HG02642 (cell line): ENCODE data around the gene BTK.

Experiments used
- ATAC-seq: cut with Tn5 transposase; IDR thresholded peaks from one replicate; pipeline ENCODE4 v1.9.1; 2021; ENCODE audit warnings: mild to moderate bottlenecking; ENCODE audit not compliant: unreplicated experiment, poor library complexity

Gene BTK

DNA sequence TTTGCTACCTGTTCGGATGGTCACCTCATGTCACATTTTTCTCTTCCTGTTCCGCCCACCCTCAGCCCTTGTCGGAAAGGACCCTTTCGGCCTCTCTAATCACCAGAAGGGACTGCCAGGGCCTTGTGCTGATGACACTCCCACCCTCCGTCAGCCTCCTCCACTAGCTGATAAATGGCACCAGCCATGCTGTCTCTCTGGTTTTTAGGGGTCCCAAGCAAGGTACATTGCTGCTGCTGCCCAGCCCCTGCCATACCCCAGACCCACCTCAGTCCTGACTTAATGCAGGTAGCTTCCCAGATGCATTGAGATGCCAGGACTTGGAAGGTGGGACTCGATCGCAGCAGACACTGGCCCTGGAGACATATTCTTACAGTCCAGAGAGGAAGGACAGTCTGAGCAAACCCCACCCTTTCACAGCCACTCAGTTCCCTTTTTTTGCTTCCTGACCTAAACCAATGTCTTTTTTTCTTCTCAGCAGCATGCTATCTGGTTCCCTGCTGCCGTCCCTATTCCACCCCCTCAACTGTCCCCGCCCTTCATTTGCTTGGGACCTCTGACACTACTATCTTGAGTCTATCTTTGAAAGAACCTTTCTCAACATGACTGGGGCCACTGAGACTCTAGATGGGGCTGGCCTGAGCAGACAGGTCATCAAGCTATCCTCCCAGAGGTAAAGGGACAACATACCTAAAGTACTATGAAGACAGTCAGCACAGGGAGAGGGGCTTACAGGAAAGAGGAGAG lies at the start of gene BTK:
Gene BTK (minus strand): TSS at position 397 of the 747 bp plus-strand sequence. CDS start 10,907 bp downstream, outside the sequence.
- ATAC-seq = peak; percentile 65

GRCh38 chrX:101430457-101431078 lies 44.6 kb upstream of the BTK start:
- ATAC-seq = peak; percentile 85

DNA sequence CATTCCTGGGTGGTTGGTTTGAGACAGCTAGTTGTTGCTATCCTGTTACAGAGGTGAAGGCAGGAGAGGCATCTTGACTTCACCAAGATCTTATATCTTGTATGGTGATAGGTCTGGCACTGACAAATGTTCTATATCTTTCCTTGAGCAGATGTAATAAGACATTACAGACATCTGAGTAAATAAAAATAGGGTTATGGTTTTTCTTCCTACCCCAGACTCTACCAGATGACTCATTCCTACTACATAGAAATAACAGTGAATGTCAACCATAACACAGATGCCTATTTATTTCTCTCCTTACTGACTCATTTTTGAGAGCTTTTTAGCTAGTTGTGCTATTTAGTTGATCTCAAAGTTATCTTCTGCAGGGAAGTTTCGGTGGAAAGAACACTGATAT lies 43.9 kb upstream of the BTK start:
- peak; percentile 39 for ATAC-seq

GRCh38 chrX:101427954-101428353 lies 42.0 kb upstream of the BTK start:
- no peak for ATAC-seq

GRCh38 chrX:101419489-101419888 lies 33.5 kb upstream of the BTK start:
- no peak for ATAC-seq

DNA sequence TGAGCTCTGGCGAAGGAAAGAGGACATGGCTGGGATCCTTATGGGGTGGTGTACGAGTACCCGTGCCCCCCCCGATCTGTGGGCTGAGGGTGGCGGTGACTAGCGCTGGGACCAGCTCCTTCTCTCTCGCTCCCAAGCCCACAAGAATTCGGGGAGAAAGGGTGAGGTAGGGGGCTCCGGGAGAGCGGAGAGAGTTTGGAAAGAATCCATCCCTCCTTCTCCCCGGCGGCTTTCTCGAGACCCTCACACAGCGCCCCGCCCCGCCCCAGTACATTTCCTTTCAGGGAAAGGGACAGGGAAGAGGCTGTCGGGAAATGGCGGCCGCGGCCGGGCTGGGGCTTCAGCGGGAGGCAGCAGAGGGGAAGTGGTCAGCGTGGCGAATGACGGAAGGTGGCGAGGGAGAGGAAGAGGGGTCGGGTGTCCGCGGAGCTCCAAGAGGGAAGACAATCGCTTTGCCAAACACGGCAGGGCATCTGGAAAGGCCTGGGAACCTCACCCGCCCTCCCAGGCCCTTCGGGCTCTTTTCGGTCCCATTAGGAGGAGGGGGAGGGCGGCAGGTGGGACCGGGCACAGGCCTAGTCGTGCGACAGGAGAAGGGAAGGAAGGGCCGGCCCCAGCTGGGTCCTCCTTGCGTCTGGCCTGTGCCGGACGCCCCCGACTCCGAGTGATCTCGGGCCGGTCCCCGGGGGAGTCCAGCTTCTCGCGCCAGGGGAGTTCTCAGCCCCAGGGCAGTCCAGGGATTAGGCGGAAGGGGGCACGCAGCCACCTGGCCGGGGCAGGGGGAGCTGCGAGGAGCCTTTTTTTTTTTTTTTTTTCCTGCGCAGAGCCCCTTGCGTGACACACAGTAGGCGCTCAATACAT lies 32.2 kb upstream of the BTK start:
- ATAC-seq = peak; percentile 57

- no peak for ATAC-seq
Observed at GRCh38 chrX:101417190-101417589, 31.2 kb upstream of the BTK start.

- ATAC-seq = no peak
Observed at GRCh38 chrX:101416691-101417090, 30.7 kb upstream of the BTK start.

GRCh38 chrX:101415180-101416145 lies 29.5 kb upstream of the BTK start:
- ATAC-seq = peak; percentile 54

DNA sequence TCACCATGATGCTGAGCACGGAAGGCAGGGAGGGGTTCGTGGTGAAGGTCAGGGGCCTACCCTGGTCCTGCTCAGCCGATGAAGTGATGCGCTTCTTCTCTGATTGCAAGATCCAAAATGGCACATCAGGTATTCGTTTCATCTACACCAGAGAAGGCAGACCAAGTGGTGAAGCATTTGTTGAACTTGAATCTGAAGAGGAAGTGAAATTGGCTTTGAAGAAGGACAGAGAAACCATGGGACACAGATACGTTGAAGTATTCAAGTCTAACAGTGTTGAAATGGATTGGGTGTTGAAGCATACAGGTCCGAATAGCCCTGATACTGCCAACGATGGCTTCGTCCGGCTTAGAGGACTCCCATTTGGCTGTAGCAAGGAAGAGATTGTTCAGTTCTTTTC lies 26.0 kb upstream of the BTK start:
- no peak for ATAC-seq

DNA sequence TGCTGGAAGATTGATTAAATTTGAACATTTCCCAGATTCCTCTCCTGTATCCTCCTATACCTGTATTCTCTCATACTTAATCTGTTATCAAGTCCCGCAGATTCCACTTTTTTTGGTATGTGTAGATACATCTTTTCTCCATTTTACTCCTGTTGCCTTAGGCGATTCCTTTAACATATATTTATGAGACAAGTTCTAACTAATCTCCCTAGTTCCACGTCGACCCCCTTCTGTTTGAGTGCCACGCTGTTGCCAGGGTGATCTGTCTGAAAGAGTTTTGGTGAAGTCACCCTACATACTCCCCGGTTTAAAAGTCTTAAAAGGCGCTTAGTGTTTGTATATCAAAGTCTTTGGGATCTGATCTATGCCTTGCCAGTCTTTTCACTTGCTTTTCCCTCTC lies 24.5 kb upstream of the BTK start:
- no peak for ATAC-seq

DNA sequence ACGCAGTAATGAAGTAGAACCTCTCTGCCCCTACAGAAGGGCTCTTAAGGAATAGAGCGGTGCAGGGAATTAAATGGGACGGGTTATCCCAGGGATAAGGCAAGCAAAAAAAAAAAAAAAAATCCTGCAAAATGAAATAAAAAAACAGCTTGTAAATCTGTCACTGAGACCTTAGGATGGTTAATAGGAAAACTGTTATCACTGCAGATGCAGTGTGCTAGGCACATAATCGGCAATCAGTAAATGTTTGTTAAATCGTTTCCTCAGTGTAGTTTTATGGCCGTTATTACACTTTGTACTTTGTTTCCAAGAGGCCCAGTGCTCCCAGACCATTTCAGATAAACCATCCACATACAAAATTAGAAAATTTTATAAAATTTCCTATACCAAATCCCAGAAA lies 23.1 kb upstream of the BTK start:
- ATAC-seq = no peak

GRCh38 chrX:101408532-101408841 lies 22.5 kb upstream of the BTK start:
- no peak for ATAC-seq

DNA sequence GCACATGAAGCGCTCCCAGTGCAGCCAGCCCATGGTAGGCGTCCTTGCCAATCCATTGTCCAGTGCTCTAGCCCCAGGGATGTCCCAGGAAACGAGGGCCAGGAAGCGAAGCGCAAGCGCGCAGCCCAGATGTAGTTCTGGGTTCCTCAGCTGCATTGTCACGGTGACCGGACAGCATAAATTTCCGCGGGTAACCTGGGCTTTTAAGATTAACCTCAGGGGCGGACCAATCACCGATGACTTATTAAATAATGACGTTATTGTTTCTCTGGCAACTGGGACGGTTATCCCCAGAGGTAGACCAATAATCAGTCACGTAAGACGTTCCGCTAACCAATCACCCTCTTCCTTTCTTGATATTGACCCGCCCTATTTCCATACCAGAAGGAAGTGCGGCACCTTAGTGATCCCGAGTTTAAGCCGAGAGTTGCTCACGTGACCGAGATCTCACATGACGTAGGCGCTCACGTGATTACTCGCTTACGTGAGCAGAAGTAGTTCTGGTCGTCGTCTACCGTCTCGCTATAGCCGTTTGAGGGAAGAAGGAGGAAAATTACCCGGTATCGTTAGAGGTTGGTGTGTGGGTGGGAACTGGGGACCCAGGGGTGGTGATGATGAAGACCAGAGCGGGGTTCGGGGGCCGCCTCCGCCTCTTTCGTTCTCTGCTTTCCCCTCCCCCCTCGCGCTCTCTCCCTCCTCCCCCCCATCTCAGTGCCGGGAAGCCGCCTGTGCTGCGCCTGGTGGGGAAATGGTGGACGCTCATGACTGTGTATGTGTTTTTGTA lies 21.9 kb upstream of the BTK start, which contains the start of the genes GLA and HNRNPH2:
Gene GLA (minus strand): TSS at position 178 of the 784 bp plus-strand sequence. CDS start 22 bp downstream, at position 156.
Gene HNRNPH2 (plus strand): TSS at position 475 of the 784 bp plus-strand sequence. CDS start 3,767 bp downstream, outside the sequence.
- peak; percentile 94 for ATAC-seq

DNA sequence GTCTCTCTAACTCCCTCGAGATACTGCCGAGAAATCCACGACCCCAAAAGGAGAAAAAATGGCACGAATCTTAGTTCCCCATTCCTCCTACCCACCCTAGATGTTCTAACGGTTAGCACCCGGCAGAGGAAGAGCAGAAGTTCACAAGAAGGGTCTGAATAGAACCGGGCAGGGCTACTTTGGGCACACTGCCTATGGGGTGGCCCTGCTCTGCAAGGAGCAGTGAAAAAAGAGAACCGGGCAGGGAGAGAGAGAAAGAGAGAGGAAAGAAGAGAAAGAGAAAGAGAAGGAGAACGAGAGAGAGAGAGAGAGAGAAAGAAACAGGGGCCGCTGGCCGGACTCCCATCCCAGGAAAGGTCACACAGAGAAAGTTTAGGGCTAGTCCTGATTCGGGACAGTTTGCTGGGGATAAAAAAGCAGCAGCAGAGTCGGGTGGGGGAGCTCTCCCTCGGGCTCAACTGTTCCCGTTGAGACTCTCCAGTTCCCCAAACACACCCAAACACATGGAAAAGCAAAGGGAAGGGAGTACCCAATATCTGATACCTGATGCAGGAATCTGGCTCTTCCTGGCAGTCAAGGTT lies 21.3 kb upstream of the BTK start:
- ATAC-seq = no peak

DNA sequence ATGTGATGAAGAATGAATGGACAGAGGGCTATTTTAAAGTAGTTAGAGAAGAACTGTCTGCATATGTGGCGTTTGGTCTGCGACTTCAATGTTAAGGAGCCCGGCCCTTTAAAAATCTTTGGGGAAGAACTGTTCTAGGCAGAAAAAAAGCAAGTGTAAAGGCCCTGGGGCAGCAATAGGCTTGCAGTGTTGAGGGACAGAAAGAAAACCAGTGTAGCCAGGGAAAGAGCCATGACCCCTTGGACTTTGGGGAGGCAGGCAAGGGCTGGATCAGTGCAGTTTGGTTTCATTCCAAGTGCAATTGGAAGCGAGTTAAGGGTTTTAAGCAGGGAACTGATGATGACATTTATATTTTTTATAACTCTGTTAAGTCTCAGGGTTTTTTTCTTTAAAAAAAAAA lies 13.8 kb upstream of the BTK start:
- ATAC-seq = no peak

DNA sequence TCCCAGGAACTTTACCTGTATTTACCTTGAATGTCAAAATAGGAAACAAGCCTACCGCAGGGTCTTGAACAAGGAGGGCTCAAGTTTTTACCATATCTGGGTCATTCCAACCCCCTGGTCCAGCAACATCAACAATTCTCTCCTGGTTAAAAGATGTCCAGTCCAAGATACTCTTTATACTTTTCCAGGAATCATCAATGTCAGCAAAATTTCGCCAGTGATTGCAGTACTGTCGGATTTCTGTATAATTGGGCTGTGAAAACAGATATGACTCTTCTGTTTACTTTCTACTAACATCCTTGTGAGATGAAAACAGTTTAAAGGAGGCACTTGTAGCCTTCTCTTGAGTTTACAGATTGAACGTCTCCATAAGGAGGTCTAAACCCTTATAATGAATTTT lies 12.7 kb upstream of the BTK start:
- ATAC-seq = no peak

- no peak for ATAC-seq
Observed at GRCh38 chrX:101397779-101398178, 11.8 kb upstream of the BTK start.

DNA sequence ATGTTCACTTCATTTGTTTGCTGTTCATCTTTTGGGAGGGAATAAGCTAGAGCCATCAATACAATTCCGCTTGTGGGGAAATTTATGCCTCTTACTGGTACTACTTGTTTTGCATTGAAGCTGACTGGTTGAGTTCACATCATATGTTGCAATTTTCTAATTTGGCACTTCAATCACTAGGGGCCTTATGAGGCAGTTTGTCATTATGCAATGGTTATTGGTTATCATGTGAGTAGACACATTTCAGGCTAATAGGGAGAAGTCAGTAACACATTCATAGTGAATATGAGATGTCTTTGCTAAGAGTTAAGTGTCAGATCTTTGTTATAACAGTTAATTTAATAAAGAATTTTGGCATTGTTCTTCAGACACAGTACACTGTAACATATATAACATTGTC lies 9.8 kb upstream of the BTK start:
- ATAC-seq = no peak
